ENCODE results near the gene PPFIA4.
A peak's percentile ranks its signal among the peaks of the same experiment; 100 is the strongest.
"Not testable (repeated sequence)": the region's sequence is repeated elsewhere in the genome, so short reads cannot be mapped to it uniquely, and the experiment has no call there.

Gene PPFIA4

GRCh38 chr1:203001986-203002385 lies 24.3 kb upstream of the PPFIA4 start:
- in situ Hi-C loops (cut with HindIII; ENCODE audit: low sequenced_read_pairs) = no loop called here
- TF ChIP-seq, protein P1, sequence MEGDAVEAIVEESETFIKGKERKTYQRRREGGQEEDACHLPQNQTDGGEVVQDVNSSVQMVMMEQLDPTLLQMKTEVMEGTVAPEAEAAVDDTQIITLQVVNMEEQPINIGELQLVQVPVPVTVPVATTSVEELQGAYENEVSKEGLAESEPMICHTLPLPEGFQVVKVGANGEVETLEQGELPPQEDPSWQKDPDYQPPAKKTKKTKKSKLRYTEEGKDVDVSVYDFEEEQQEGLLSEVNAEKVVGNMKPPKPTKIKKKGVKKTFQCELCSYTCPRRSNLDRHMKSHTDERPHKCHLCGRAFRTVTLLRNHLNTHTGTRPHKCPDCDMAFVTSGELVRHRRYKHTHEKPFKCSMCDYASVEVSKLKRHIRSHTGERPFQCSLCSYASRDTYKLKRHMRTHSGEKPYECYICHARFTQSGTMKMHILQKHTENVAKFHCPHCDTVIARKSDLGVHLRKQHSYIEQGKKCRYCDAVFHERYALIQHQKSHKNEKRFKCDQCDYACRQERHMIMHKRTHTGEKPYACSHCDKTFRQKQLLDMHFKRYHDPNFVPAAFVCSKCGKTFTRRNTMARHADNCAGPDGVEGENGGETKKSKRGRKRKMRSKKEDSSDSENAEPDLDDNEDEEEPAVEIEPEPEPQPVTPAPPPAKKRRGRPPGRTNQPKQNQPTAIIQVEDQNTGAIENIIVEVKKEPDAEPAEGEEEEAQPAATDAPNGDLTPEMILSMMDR (IDR thresholded peaks at IDR 0.05; ENCODE audit: low read depth, low read length) = no peak
- DNase-seq (ENCODE audit: low read depth, low spot score) = no peak
- H3K4me3 ChIP-seq (ENCODE audit: low read depth, low read length) = no peak overlapping the region

DNA sequence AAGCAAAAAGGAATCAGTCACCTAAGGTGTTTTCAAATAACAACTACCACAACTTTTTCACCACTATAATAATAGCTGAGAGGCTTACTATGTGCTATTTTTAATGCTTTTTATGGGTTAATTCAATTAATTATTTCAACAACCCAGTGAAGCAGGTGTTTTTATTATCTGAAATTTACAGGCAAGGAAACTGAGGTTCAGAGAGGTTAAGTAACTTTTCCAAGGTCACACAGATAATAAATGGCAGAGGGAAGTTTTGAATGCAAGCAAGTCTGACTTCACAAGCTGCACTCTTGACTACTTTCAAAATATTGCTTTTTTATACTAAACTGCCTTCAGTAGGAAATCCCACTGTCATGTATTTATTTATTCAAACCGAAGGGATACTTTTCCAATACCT lies 23.3 kb upstream of the PPFIA4 start:
- in situ Hi-C loops (cut with HindIII; ENCODE audit: low sequenced_read_pairs) = no loop called here
- TF ChIP-seq, protein P1 (IDR thresholded peaks at IDR 0.05; ENCODE audit: low read depth, low read length) = no peak
- no peak for DNase-seq (ENCODE audit: low read depth, low spot score)
- H3K4me3 ChIP-seq (ENCODE audit: low read depth, low read length) = no peak overlapping the region

DNA sequence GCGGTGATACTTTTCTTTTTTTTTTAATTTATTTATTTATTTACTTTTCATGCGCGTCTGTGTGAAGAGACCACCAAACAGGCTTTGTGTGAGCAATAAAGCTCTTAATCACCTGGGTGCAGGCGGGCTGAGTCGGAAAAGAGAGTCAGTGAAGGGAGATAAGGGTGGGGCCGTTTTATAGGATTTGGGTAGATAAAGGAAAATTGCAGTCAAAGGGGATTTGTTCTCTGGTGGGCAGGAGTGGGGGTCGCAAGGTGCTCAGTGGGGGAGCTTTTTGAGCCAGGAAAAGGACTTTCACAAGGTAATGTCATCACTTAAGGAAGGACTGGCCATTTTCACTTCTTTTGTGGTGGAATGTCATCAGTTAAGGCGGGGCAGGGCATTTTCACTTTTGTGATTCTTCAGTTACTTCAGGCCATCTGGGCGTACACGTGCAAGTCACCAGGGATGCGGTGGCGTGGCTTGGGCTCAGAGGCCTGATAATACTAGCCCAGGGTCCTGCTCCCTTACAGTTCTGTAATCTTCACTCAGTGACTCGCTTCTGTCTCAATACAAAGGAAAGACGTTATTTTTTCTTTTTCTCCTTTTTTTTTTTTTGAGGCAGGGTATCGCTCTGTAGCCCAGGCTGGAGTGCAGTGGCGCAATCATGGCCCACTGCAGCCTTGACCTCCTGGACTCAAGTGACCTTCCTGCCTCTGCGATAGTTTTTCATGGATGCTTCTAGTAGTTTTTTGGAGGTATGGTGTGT lies 20.7 kb upstream of the PPFIA4 start:
- in situ Hi-C loops (cut with HindIII; ENCODE audit: low sequenced_read_pairs); H3K4me3 ChIP-seq (ENCODE audit: low read depth, low read length); DNase-seq (ENCODE audit: low read depth, low spot score): not testable (repeated sequence)

GRCh38 chr1:203006948-203007871 lies 19.1 kb upstream of the PPFIA4 start, which contains the start of gene TMEM183A:
TSS of gene TMEM183A (plus strand) at chr1:203007374. CDS start at chr1:203007466, 92 bp downstream.
- in situ Hi-C loops (cut with HindIII; ENCODE audit: low sequenced_read_pairs) = no loop called here
- TF ChIP-seq, protein P1 (IDR thresholded peaks at IDR 0.05; ENCODE audit: low read depth, low read length) = no peak
- H3K4me3 ChIP-seq (ENCODE audit: low read depth, low read length) = peak within 1 kb of the TSS; percentile 91
- peak; percentile 96 for DNase-seq (ENCODE audit: low read depth, low spot score)

- no peak for DNase-seq (ENCODE audit: low read depth, low spot score)
- TF ChIP-seq, protein P1 (IDR thresholded peaks at IDR 0.05; ENCODE audit: low read depth, low read length) = no peak
- in situ Hi-C loops (cut with HindIII; ENCODE audit: low sequenced_read_pairs) = no loop called here
- H3K4me3 ChIP-seq (ENCODE audit: low read depth, low read length) = no peak overlapping the region
Observed at GRCh38 chr1:203009185-203009584, 17.1 kb upstream of the PPFIA4 start.

DNA sequence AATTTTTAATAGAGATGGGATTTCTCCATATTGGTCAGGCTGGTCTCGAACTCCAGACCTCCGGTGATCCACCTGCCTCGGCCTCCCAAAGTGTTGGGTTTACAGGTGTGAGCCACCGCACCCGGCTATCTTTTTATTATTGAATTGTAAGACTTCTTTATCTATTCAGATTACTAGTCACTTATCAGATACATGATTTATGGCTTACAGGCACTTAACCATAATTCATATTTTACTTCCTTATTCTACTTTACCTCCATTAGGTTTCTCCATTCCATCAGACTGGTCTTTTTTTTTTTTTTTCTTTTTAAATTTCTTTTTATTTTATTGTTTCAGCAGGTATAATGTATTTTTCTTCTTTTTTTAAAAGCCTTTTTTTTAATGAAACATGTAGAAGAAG lies 14.7 kb upstream of the PPFIA4 start:
- TF ChIP-seq, protein P1 (IDR thresholded peaks at IDR 0.05; ENCODE audit: low read depth, low read length) = no peak
- no peak overlapping the region for H3K4me3 ChIP-seq (ENCODE audit: low read depth, low read length)
- in situ Hi-C loops (cut with HindIII; ENCODE audit: low sequenced_read_pairs) = no loop called here
- no peak for DNase-seq (ENCODE audit: low read depth, low spot score)

DNA sequence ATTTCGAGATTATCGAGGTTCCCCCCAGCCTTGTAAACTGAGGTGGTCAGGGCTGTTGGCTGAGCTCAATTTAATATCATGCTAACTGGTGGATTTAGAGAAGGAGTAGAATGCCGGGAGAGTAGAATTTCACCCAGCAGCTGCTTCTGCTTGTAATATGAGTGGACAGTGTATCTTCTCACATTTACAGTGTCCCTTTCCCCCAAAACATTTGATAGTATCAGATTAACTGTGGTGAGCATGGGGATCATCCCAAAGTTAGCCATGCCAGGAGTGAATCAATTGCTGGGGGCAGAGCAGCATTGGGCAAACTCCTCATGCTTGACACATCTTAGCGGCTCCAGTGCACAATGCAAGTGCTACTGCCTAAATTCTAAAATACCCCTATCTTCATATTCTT lies 9.2 kb upstream of the PPFIA4 start:
- DNase-seq (ENCODE audit: low read depth, low spot score) = no peak
- in situ Hi-C loops (cut with HindIII; ENCODE audit: low sequenced_read_pairs) = no loop called here
- no peak overlapping the region for H3K4me3 ChIP-seq (ENCODE audit: low read depth, low read length)
- TF ChIP-seq, protein P1 (IDR thresholded peaks at IDR 0.05; ENCODE audit: low read depth, low read length) = no peak

Measured in astrocyte of the spinal cord (primary cell).